ENCODE measurements around the gene MACROD2.

The MACROD2 gene

DNA sequence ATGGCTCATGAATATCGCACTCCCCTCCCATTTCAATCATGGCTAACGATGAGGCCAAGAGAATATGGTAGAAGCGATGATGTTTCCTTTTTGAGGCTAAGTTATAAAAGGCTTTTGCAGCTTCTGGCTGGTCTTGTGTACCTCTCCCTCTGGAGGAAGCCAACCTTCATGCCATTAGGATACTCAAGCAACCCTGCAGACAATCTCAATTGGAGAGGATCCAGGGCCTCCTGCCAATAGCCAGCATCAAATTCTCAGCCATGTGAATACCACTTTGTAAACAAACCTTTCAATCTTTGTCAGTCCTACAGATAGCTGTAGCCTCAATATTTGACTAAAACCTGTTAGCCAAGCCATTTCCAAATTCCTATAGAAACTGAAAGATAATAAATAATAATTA is 1839.5 kb downstream of the MACROD2 start:
- TF ChIP-seq, protein P1, sequence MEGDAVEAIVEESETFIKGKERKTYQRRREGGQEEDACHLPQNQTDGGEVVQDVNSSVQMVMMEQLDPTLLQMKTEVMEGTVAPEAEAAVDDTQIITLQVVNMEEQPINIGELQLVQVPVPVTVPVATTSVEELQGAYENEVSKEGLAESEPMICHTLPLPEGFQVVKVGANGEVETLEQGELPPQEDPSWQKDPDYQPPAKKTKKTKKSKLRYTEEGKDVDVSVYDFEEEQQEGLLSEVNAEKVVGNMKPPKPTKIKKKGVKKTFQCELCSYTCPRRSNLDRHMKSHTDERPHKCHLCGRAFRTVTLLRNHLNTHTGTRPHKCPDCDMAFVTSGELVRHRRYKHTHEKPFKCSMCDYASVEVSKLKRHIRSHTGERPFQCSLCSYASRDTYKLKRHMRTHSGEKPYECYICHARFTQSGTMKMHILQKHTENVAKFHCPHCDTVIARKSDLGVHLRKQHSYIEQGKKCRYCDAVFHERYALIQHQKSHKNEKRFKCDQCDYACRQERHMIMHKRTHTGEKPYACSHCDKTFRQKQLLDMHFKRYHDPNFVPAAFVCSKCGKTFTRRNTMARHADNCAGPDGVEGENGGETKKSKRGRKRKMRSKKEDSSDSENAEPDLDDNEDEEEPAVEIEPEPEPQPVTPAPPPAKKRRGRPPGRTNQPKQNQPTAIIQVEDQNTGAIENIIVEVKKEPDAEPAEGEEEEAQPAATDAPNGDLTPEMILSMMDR (IDR thresholded peaks at IDR 0.05; ENCODE audit: borderline replicate concordance, control extremely low read depth, extremely low read depth, insufficient read depth, missing control alignments): no peak
- in situ Hi-C loops (cut with MboI; ENCODE audit: low sequenced_read_pairs, unreplicated experiment): no loop called here
- DNase-seq (ENCODE audit: low spot score): no peak

GRCh38 chr20:15835811-15836210 is 1840.5 kb downstream of the MACROD2 start:
- in situ Hi-C loops (cut with MboI; ENCODE audit: low sequenced_read_pairs, unreplicated experiment): no loop called here
- TF ChIP-seq, protein P1 (IDR thresholded peaks at IDR 0.05; ENCODE audit: borderline replicate concordance, control extremely low read depth, extremely low read depth, insufficient read depth, missing control alignments): no peak
- no peak for DNase-seq (ENCODE audit: low spot score)

GRCh38 chr20:15836634-15837033 is 1841.3 kb downstream of the MACROD2 start:
- TF ChIP-seq, protein P1 (IDR thresholded peaks at IDR 0.05; ENCODE audit: borderline replicate concordance, control extremely low read depth, extremely low read depth, insufficient read depth, missing control alignments): no peak
- in situ Hi-C loops (cut with MboI; ENCODE audit: low sequenced_read_pairs, unreplicated experiment): no loop called here
- DNase-seq (ENCODE audit: low spot score): no peak

- no peak for DNase-seq (ENCODE audit: low spot score)
- TF ChIP-seq, protein P1 (IDR thresholded peaks at IDR 0.05; ENCODE audit: borderline replicate concordance, control extremely low read depth, extremely low read depth, insufficient read depth, missing control alignments): no peak
- in situ Hi-C loops (cut with MboI; ENCODE audit: low sequenced_read_pairs, unreplicated experiment): no loop called here
Observed at GRCh38 chr20:15837563-15837962, 1842.2 kb downstream of the MACROD2 start.

GRCh38 chr20:15838466-15838865 is 1843.2 kb downstream of the MACROD2 start:
- in situ Hi-C loops (cut with MboI; ENCODE audit: low sequenced_read_pairs, unreplicated experiment): no loop called here
- DNase-seq (ENCODE audit: low spot score): no peak
- TF ChIP-seq, protein P1 (IDR thresholded peaks at IDR 0.05; ENCODE audit: borderline replicate concordance, control extremely low read depth, extremely low read depth, insufficient read depth, missing control alignments): no peak

- in situ Hi-C loops (cut with MboI; ENCODE audit: low sequenced_read_pairs, unreplicated experiment): no loop called here
- TF ChIP-seq, protein P1 (IDR thresholded peaks at IDR 0.05; ENCODE audit: borderline replicate concordance, control extremely low read depth, extremely low read depth, insufficient read depth, missing control alignments): no peak
- DNase-seq (ENCODE audit: low spot score): no peak
Observed at GRCh38 chr20:15840636-15841301, 1845.5 kb downstream of the MACROD2 start.

All from GM13976 (cell line).